GM12878 (cell line): ENCODE results near the gene NPIPA1.
A peak's percentile ranks its signal among the peaks of the same experiment; 100 is the strongest.
"Not testable (repeated sequence)": the region's sequence is repeated elsewhere in the genome, so short reads cannot be mapped to it uniquely, and the experiment has no call there.

Experiments used
- BMI1 ChIP-seq: fragments of 450-650 bp; IDR thresholded peaks from 2 replicates; pipeline ENCODE4 v1.6.1; 2016; ENCODE audit warnings: mild to moderate bottlenecking, moderate library complexity, borderline replicate concordance
- CBFB ChIP-seq: IDR thresholded peaks from 2 replicates; pipeline ENCODE4 v1.6.1; 2016; ENCODE audit warnings: antibody characterized with exemption, low read depth
- TF ChIP-seq, protein P1 (sequence below): fragments of 150-350 bp; IDR thresholded peaks from 2 replicates; pipeline ENCODE4 v1.6.1; 2016; ENCODE audit warnings: low read depth, low read length
- TF ChIP-seq, protein P2 (sequence below), 3 experiments: IDR thresholded peaks in 2 of 3; conservative IDR thresholded peaks in 1 of 3; 2 replicates each; pipeline ENCODE4 v1.5.1; 2011; ENCODE audit warnings: low read depth in 3 of 3, low read length in 3 of 3, mild to moderate bottlenecking in 3 of 3, control low read depth in 2 of 3, moderate library complexity in 2 of 3, inconsistent platforms in 1 of 3, mixed read lengths in 1 of 3; ENCODE audit not compliant: control insufficient read depth in 2 of 3, insufficient read depth in 1 of 3; ENCODE audit errors: extremely low read depth in 1 of 3
- TF ChIP-seq, protein P3 (sequence below): IDR thresholded peaks from 2 replicates; pipeline ENCODE4 v1.6.1; 2011; ENCODE audit warnings: mild to moderate bottlenecking, low read depth, low read length, moderate library complexity; ENCODE audit not compliant: insufficient replicate concordance

DNA sequence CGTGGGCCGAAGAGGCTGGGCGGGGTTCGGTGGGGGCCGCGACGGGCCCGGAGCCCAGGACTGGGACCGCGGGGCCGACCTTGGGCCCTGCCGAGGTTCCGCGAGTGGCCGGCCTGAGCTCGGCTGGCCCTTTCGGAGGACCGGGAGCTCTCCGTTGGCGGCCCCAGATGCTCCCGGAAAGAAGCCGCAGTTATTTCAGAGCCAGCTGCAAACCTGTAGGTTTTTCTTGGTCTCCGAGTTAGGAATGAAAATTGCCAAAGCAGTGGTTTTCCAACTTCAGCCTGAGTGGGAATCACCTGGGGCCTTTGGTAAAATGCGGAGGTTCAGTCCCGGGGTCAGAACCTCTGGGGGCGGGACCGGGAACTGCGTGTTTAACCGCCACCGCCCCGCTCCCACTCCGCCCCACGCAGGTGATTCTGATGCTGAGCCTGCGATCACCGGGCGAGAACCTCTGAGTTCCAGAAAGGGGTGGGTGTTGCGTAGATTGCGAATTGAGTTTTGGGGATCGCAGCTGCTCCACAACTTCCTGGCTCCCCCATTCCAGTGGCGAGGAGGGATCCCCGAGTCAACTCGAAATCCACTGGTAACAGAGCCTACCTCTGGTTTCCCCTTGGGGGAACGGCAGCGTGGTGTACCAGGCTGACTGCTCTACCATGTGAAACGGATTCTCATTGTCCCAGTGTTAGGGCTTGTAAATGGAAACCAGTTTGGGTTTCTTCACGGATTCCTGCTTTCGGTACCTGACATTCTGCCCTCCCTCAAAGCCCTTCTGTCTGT lies 38.4 kb downstream of the NPIPA1 start:
- TF ChIP-seq, protein P1, sequence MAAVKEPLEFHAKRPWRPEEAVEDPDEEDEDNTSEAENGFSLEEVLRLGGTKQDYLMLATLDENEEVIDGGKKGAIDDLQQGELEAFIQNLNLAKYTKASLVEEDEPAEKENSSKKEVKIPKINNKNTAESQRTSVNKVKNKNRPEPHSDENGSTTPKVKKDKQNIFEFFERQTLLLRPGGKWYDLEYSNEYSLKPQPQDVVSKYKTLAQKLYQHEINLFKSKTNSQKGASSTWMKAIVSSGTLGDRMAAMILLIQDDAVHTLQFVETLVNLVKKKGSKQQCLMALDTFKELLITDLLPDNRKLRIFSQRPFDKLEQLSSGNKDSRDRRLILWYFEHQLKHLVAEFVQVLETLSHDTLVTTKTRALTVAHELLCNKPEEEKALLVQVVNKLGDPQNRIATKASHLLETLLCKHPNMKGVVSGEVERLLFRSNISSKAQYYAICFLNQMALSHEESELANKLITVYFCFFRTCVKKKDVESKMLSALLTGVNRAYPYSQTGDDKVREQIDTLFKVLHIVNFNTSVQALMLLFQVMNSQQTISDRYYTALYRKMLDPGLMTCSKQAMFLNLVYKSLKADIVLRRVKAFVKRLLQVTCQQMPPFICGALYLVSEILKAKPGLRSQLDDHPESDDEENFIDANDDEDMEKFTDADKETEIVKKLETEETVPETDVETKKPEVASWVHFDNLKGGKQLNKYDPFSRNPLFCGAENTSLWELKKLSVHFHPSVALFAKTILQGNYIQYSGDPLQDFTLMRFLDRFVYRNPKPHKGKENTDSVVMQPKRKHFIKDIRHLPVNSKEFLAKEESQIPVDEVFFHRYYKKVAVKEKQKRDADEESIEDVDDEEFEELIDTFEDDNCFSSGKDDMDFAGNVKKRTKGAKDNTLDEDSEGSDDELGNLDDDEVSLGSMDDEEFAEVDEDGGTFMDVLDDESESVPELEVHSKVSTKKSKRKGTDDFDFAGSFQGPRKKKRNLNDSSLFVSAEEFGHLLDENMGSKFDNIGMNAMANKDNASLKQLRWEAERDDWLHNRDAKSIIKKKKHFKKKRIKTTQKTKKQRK, result not testable (repeated sequence)
- TF ChIP-seq BMI1, result not testable (repeated sequence)
- peak; percentile 19; the same call in 1 of the 2 replicates for TF ChIP-seq CBFB
- TF ChIP-seq, protein P2, sequence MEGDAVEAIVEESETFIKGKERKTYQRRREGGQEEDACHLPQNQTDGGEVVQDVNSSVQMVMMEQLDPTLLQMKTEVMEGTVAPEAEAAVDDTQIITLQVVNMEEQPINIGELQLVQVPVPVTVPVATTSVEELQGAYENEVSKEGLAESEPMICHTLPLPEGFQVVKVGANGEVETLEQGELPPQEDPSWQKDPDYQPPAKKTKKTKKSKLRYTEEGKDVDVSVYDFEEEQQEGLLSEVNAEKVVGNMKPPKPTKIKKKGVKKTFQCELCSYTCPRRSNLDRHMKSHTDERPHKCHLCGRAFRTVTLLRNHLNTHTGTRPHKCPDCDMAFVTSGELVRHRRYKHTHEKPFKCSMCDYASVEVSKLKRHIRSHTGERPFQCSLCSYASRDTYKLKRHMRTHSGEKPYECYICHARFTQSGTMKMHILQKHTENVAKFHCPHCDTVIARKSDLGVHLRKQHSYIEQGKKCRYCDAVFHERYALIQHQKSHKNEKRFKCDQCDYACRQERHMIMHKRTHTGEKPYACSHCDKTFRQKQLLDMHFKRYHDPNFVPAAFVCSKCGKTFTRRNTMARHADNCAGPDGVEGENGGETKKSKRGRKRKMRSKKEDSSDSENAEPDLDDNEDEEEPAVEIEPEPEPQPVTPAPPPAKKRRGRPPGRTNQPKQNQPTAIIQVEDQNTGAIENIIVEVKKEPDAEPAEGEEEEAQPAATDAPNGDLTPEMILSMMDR (IDR thresholded peaks at IDR 0.05 in 2 of 3, conservative IDR thresholded peaks at IDR 0.05 in 1 of 3; ENCODE audit: control insufficient read depth in 2 of 3, extremely low read depth in 1 of 3, insufficient read depth in 1 of 3, low read depth in 3 of 3, low read length in 3 of 3), result not testable (repeated sequence)
- TF ChIP-seq, protein P3, sequence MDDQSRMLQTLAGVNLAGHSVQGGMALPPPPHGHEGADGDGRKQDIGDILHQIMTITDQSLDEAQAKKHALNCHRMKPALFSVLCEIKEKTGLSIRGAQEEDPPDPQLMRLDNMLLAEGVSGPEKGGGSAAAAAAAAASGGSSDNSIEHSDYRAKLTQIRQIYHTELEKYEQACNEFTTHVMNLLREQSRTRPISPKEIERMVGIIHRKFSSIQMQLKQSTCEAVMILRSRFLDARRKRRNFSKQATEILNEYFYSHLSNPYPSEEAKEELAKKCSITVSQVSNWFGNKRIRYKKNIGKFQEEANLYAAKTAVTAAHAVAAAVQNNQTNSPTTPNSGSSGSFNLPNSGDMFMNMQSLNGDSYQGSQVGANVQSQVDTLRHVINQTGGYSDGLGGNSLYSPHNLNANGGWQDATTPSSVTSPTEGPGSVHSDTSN, result not testable (repeated sequence)
